Gastroesophageal sphincter (tissue), 4 donors: ENCODE data around the gene SLC24A5. TPM values are rescaled to one million over a fixed set of nuclear protein-coding genes. Genes with fewer than 3 reads are reported as not detected.

Experiments
- ATAC-seq: fragments of 150-250 bp; one replicate; pipeline ENCODE4 v1.9.1; 2016; ENCODE audit warnings: mild to moderate bottlenecking, moderate library complexity
- H3K27ac ChIP-seq, 4 donors: fragments of 200-600 bp; sonication (generic) in 3 of 4; 1 replicate in 3 of 4; 2 replicates in 1 of 4; pipeline ENCODE4 v1.5.1; 2016 to 2019
- H3K27me3 ChIP-seq: fragments of 200-600 bp; sonication (generic); one replicate; pipeline ENCODE4 v1.5.1; 2019
- H3K36me3 ChIP-seq, 2 donors: fragments of 200-600 bp; sonication (generic); one replicate each; pipeline ENCODE4 v1.5.1; 2019; ENCODE audit warnings: control low read depth in 1 of 2
- H3K4me1 ChIP-seq, 3 donors: fragments of 200-600 bp; sonication (generic); 1 replicate in 2 of 3; 2 replicates in 1 of 3; pipeline ENCODE4 v1.5.1; 2016 to 2019; ENCODE audit warnings: control low read depth in 2 of 3
- H3K4me3 ChIP-seq, 2 donors: fragments of 200-600 bp; sonication (generic); one replicate each; pipeline ENCODE4 v1.5.1; 2019; ENCODE audit warnings: mild to moderate bottlenecking in 1 of 2, moderate library complexity in 1 of 2
- H3K9me3 ChIP-seq, 3 donors: fragments of 200-600 bp; sonication (generic); one replicate each; pipeline ENCODE4 v1.5.1; 2017 to 2019; ENCODE audit warnings: control low read depth in 2 of 3
- EP300 ChIP-seq: sonication (generic); formaldehyde crosslinking; IDR thresholded peaks from one replicate; pipeline ENCODE4 v1.6.1; 2017; ENCODE audit warnings: antibody characterized with exemption, mild to moderate bottlenecking
- POLR2A ChIP-seq, 2 donors: fragments of 450-650 bp; IDR thresholded peaks; one replicate each; pipeline ENCODE4 v1.6.1; 2017; ENCODE audit warnings: antibody characterized with exemption in 2 of 2, mild to moderate bottlenecking in 2 of 2, moderate library complexity in 1 of 2
- POLR2AphosphoS5 ChIP-seq: sonication (generic); formaldehyde crosslinking; IDR thresholded peaks from one replicate; pipeline ENCODE4 v1.6.1; 2017; ENCODE audit warnings: antibody characterized with exemption
- WGBS, 2 donors: methylation state at CpG; one replicate each; pipeline ENCODE4 v1.1.5; 2018; ENCODE audit warnings: low coverage in 1 of 2; 5-methylcytosine and 5-hydroxymethylcytosine counted together
- total RNA-seq, 4 donors: library from RNA; depleted of rRNA; stranded (reverse); fragments of >200 nt; gene quantifications; one replicate each; pipeline ENCODE4 v1.1.0, GENCODE V29; 2016
- TF ChIP-seq, protein P1 (sequence below), 4 experiments: fragments of 200-600 bp in 2 of 4; fragments of 450-650 bp in 2 of 4; sonication (generic) in 1 of 4; IDR thresholded peaks; one replicate each; pipeline ENCODE4 v1.5.1; 2017 to 2019; ENCODE audit warnings: antibody characterized with exemption in 4 of 4, mild to moderate bottlenecking in 2 of 4, moderate library complexity in 2 of 4

SLC24A5 gene
- total RNA-seq, 4 donors from 2014 or later: not detected

DNA sequence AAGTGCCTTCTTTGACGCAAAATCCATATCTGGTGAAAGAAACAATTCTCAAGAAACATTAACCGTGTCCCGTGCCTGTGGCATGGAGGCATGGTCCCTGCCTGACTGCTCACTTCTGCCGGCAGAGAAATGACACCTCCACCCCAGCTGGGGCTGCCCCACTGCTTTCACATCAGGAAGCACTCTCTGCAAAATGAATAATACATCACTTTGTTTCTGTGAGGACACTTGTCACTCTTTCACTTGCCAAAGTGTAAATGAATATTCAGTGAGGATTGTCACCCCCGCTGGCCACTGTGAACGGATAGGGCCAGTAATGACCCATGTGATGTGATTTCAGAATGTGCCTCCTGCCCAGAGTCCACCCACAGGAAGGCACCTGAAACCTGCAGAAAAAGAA lies 31.1 kb upstream of the SLC24A5 start:
- Histone ChIP-seq H3K4me1 (peaks cover 0 to 11% (median 0%) of the 10 kb centered on the region in 3 donors), H3K27ac (no peak overlapping the region), H3K36me3 (no peaks in the 10 kb centered on the region), H3K27me3 (no peaks in the 10 kb centered on the region), H3K4me3 (no peak overlapping the region), H3K9me3 (no peaks in the 10 kb centered on the region)
- 54 to 79% methylated on average over 3 to 5 of the region's 6 CpGs for WGBS, 2 donors
- no peak for TF ChIP-seq POLR2A (IDR thresholded peaks at IDR 0.05)
- TF ChIP-seq, protein P1, sequence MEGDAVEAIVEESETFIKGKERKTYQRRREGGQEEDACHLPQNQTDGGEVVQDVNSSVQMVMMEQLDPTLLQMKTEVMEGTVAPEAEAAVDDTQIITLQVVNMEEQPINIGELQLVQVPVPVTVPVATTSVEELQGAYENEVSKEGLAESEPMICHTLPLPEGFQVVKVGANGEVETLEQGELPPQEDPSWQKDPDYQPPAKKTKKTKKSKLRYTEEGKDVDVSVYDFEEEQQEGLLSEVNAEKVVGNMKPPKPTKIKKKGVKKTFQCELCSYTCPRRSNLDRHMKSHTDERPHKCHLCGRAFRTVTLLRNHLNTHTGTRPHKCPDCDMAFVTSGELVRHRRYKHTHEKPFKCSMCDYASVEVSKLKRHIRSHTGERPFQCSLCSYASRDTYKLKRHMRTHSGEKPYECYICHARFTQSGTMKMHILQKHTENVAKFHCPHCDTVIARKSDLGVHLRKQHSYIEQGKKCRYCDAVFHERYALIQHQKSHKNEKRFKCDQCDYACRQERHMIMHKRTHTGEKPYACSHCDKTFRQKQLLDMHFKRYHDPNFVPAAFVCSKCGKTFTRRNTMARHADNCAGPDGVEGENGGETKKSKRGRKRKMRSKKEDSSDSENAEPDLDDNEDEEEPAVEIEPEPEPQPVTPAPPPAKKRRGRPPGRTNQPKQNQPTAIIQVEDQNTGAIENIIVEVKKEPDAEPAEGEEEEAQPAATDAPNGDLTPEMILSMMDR (IDR thresholded peaks at IDR 0.05): no peak
- no peak for TF ChIP-seq EP300
- TF ChIP-seq POLR2AphosphoS5: no peak
- ATAC-seq: no peak

DNA sequence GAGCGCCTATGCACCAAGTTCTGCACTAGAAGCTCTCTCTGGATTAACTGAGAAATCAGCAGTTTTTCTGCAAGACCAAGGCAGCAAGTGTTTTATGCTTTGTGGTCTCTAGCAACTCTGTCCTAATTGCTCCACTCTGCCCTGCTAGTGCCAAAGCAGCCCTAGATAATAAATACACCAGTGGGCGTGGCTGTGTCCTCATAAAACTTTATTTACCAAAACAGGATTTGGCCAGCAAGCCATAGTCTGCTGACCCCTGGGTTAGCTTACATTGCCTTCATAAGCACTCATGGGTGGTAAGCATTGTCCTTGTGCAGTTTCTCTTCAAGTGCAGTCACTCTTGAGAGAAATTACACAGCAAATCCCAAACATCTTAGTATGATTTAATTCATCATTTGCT lies 30.7 kb upstream of the SLC24A5 start:
- no peak for ATAC-seq
- 67 to 75% methylated on average over 1 of the region's 2 CpGs for WGBS, 2 donors
- Histone ChIP-seq H3K9me3 (no peaks in the 10 kb centered on the region), H3K36me3 (no peaks in the 10 kb centered on the region), H3K27me3 (no peaks in the 10 kb centered on the region), H3K27ac (no peak overlapping the region), H3K4me1 (peaks cover 0 to 11% (median 0%) of the 10 kb centered on the region in 3 donors), H3K4me3 (no peak overlapping the region)
- TF ChIP-seq POLR2A (IDR thresholded peaks at IDR 0.05) (no peak), EP300 (no peak), POLR2AphosphoS5 (no peak)
- TF ChIP-seq, protein P1 (IDR thresholded peaks at IDR 0.05): no peak

DNA sequence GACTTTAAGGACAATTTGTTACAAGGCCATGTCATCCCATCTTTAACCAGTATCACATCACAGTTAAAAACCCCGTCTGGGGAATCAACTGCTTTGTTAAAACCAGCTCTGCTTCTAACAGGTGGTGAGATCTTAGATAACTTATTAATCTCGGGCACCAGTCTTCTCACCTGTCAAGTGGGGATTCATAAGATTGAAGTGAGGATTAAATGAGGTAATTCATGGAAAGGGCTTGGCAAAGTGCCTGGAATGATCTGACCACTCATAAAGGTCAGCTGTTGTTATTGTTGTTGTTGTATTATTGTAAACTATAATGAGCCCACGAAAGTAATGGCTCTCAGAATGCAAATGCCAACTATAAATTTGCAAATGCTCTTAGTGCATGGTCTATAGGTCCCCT lies 30.1 kb upstream of the SLC24A5 start:
- no peaks in the 10 kb centered on the region for H3K36me3 ChIP-seq
- 52 to 54% methylated on average over 3 of the region's 3 CpGs for WGBS, 2 donors
- H3K27ac ChIP-seq: no peak overlapping the region
- H3K4me1 ChIP-seq: peaks cover 0 to 11% (median 0%) of the 10 kb centered on the region in 3 donors
- H3K4me3 ChIP-seq: no peak overlapping the region
- ATAC-seq: no peak
- no peaks in the 10 kb centered on the region for H3K9me3 ChIP-seq
- no peaks in the 10 kb centered on the region for H3K27me3 ChIP-seq
- TF ChIP-seq POLR2A (IDR thresholded peaks at IDR 0.05) (no peak), EP300 (no peak), POLR2AphosphoS5 (no peak)
- TF ChIP-seq, protein P1 (IDR thresholded peaks at IDR 0.05): no peak

DNA sequence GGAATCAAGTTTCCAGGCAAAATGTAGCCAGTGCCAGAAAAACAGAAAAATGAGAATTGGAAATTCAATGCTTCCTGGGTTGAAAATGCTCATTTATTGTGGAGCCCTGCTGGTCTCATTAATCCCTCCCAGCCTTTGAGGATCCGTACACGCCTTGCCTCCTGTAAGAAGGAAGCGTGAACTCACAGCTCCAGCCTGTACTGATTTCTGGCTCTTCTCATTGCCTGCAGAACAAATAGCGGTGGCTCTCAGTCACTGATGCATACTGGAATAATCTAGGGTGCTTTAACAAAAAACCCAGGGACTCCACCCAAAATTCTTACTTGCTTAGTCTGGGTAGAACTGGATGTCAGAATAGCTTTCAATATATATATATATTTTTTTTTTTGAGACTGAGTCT lies 29.3 kb upstream of the SLC24A5 start:
- no peak overlapping the region for H3K27ac ChIP-seq
- H3K9me3 ChIP-seq: no peaks in the 10 kb centered on the region
- H3K4me1 ChIP-seq: peaks cover 0 to 3% (median 0%) of the 10 kb centered on the region in 3 donors
- no peak for ATAC-seq
- 54 to 57% methylated on average over 3 to 4 of the region's 4 CpGs for WGBS, 2 donors
- no peaks in the 10 kb centered on the region for H3K36me3 ChIP-seq
- TF ChIP-seq, protein P1 (IDR thresholded peaks at IDR 0.05): no peak
- TF ChIP-seq POLR2A (IDR thresholded peaks at IDR 0.05): no peak
- TF ChIP-seq EP300: no peak
- no peak for TF ChIP-seq POLR2AphosphoS5
- no peak overlapping the region for H3K4me3 ChIP-seq
- H3K27me3 ChIP-seq: no peaks in the 10 kb centered on the region

DNA sequence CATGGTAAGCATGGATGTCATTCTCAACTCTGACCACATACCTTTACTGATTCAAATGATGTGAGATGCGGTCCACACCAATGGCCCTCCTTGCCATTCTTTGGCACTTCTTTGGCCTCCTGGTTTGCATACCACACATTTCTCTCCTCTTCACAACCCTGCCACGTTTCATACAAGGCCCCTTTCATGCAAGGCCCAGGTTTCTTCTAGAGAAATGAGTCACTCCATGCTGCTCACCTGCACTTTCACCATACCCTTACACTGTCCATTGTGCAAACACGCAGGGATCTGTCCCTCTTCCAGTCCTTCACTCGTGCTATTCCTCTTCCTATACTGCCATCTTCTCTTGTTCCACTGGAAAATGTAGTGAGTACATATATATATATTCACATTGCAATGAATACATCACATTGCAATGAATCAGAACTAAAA lies 24.4 kb upstream of the SLC24A5 start:
- Histone ChIP-seq H3K9me3 (no peaks in the 10 kb centered on the region), H3K4me3 (no peak overlapping the region), H3K27ac (no peak overlapping the region), H3K27me3 (no peaks in the 10 kb centered on the region), H3K36me3 (no peaks in the 10 kb centered on the region), H3K4me1 (no peaks in the 10 kb centered on the region)
- WGBS, 2 donors: 88 to 89% methylated on average over 4 of the region's 4 CpGs
- no peak for ATAC-seq
- no peak for TF ChIP-seq EP300
- TF ChIP-seq POLR2AphosphoS5: no peak
- TF ChIP-seq, protein P1 (IDR thresholded peaks at IDR 0.05): no peak
- TF ChIP-seq POLR2A (IDR thresholded peaks at IDR 0.05): no peak
